GM19372 (cell line): Measurements from ENCODE around the gene TBC1D3G.
"Not testable (repeated sequence)": the region's sequence is repeated elsewhere in the genome, so short reads cannot be mapped to it uniquely, and the experiment has no call there.

Experiments used
- ATAC-seq: cut with Tn5 transposase; IDR thresholded peaks from one replicate; pipeline ENCODE4 v1.9.1; 2021; ENCODE audit warnings: mild to moderate bottlenecking, low read depth, moderate library complexity; ENCODE audit not compliant: unreplicated experiment

The TBC1D3G gene

DNA sequence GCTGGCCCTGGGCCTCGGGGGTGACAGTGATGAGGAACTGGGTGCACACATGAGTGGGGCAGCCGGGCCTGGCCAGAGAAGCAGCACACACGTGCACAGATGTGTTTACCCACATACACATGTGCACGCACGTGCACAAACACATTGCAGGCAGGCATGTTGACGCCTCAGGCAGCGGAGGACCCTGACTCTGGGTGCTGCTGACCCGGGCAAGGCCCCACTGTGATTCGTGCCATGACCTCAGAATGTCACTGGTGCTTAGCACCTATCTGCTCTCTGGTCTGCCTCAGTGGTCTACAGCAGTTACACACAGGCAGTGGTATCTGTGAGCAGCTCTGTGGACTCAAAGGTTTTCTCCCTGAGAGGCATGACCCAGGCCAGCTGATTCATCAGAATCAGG is at the start of gene TBC1D3G:
Gene TBC1D3G (plus strand): TSS at position 301 of the 400 bp plus-strand sequence. CDS start 1,528 bp downstream, outside the sequence.
- not testable (repeated sequence) for ATAC-seq

DNA sequence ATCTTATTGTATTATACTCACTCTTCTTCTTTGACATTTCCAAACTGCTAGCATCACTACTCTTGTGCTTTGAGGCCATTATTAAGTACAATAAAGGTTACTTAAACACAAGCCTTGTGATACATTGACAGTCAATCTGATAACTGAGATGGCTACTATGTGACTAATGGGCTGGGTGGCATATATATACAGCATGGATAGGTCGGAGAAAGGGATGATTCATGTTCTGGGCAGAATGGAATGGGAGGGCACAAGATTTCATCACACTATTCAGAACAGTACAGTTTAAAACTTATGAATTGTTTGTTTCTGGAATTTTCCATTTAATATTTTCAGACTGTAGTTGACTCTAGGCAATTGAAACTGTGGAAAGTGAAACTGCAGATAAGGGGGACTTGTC is 40.4 kb upstream of the TBC1D3G start:
- not testable (repeated sequence) for ATAC-seq

DNA sequence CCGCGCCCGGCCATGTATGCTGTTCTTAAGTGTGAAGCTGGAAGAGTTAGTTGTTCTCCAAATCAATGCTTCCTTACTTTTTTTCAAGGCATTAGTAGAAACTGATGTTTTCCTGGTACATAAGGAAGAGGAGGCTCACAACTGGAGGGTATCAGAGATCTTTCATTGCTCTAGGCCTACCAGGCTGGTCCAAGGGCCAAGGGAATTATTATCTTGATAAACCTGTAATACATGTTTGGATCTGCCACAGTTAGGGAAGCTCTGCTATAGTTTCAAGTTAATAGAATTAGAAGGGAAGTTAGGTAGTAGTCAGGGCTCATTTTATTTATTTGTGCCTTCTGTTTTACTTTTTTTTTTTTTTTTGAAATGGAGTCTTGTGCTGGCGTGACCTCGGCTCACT is 39.5 kb upstream of the TBC1D3G start:
- ATAC-seq = not testable (repeated sequence)

DNA sequence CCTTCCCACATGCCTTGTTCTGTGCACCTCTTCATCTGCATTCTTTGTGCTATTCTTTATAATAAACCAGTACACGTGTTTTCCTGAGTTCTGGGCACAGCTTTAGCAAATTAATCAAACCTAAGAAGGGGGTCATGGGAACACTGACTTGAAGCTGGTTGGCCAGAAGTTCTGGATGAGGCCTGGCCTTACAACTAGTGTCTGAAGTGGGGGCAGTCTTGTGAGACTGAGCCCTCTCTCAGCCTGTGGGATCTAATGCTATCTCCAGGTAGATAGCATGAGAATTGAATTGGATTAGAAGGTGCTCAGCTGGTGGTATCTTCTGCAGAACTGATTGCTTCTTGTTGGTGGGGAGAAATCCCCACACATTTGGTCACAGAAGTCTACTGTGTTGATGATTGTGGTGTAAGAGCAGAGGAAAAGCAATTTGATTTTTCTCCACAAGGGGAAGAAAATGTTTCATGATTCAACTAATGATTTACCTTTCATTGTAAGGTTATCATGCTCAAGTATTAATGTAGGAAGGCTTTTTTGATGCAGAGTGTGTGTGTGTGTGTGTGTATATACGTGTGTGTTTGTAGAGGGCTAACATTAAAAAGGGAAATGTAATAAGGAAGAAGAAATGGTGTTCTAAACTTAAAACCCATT is 33.6 kb upstream of the TBC1D3G start:
- not testable (repeated sequence) for ATAC-seq

DNA sequence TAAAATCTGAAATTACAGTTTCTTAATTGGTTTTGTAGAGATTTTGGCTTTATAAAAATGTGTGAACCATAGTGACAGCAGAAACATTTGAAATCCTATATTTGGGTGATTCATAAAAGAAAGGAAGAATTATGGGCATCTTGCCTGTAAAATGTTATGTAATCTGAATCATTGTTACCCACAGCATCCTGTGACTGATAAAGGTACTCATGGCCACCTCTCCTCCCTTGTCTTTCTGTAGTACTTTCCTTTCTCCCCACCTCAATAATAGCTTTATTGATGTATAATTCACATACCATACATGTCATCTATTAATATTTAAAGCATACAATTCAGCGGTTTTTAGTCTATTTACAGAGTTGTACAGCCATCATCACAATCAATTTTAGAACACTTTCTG is 28.5 kb upstream of the TBC1D3G start:
- ATAC-seq = not testable (repeated sequence)

DNA sequence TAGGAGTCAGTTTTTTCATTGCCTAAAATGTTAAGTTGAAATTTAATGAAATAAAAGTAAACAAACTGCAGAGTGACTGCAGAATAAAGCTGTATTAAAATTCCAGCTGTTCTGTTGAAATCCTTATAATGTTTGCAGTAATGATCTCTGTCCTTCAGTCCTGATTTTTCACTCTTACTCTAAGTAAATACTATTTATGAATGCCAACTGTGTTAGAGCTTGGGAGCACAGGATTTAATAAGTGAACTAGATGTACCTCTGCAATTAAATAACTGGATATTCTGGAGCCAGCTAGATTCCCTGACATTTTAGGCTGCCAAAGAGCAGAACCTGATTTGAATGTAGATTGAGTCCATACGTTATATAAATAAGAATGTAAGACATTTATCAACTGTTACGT is 7.9 kb upstream of the TBC1D3G start:
- ATAC-seq = not testable (repeated sequence)

DNA sequence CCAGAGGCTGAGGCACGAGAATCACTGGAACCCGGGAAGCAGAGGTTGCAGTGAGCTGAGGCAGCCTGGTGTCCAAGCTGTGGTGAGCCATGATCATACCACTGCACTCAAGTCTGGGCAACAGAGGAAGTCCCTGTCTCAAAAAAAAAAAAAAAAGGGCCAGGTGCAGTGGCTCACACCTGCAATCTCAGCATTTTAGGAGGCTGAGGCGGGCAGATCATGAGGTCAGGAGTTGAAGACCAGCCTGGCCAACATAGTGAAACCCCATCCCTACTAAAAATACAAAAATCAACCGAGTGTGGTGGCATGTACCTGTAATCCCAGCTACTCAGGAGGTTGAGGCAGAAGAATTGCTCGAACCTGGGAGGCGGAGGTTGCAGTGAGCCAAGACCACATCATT is 38.8 kb downstream of the TBC1D3G start:
- not testable (repeated sequence) for ATAC-seq

DNA sequence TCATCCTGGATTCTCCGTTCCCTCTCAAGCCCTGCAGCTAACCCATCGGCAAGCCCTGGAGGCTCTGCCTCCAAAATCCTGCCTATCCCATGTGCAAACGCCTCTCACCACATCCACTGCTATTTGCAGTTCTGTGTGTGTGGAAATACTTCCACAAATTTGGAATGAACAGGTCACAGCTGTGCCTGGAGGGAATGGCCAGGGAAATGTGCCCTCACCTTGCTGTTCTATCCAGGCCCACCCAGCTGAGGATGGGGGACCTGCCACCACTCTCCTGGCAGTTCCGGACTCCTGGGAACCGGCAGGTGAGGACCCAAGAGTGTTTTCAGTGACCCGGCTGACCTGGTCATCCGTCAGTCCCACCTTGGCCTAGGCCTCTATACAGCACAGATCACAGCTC is 52.3 kb downstream of the TBC1D3G start:
- not testable (repeated sequence) for ATAC-seq
